GM06990 (cell line): Measurements from ENCODE around the gene SSR3.

Experiments used
- DNase-seq: peaks from one replicate; pipeline ENCODE4 v3.0.0-alpha.2; 2011; ENCODE audit not compliant: insufficient read length; ENCODE audit errors: extremely low read depth
- H3K27me3 ChIP-seq: replicated peaks from 2 replicates; pipeline ENCODE4 v1.6.0; 2011; ENCODE audit warnings: low read length; ENCODE audit not compliant: control insufficient read depth, insufficient read depth
- H3K36me3 ChIP-seq: 2 replicates; pipeline ENCODE4 v1.5.1; 2011; ENCODE audit warnings: low read length; ENCODE audit not compliant: control insufficient read depth, insufficient read depth
- H3K4me3 ChIP-seq: replicated peaks from 2 replicates; pipeline ENCODE4 v1.5.1; 2011; ENCODE audit warnings: low read depth, mild to moderate bottlenecking, control low read depth, low read length
- CTCF ChIP-seq: IDR thresholded peaks from 2 replicates; pipeline ENCODE4 v1.5.1; 2011; ENCODE audit warnings: low read length, control low read depth, mild to moderate bottlenecking, inconsistent platforms; ENCODE audit not compliant: insufficient read depth, poor library complexity, severe bottlenecking

The SSR3 gene

DNA sequence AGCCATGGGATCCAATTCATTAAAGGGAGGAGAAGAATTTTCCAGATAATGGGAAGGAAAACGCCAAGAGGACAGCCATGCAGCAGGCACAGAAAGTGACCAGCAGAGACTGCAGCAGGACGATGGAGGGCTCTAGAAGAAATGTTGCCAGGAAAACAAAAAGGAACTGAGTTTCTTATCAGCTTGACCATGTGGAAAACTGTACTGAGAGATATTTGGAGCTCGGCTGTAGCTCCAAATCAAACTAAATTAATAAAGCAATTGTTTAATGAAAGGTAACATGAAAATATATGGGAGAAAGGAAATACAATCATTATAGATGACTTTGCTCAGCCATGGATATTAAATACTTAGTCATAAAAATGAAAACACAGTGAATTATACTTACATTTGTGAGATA, 63.7 kb downstream of the SSR3 start:
- no peak for TF ChIP-seq CTCF
- Histone ChIP-seq H3K27me3 (no peaks in the 10 kb centered on the region), H3K36me3 (no peaks in the 10 kb centered on the region), H3K4me3 (no peak overlapping the region)
- no peak for DNase-seq
